GM12865 (cell line): ENCODE results near the gene CCDC40.
"Not testable (repeated sequence)": the region's sequence is repeated elsewhere in the genome, so short reads cannot be mapped to it uniquely, and the experiment has no call there.

Experiments used
- DNase-seq: peaks from one replicate; pipeline ENCODE4 v3.0.0; 2010; ENCODE audit warnings: low read depth
- H3K4me3 ChIP-seq: 2 replicates; pipeline ENCODE4 v1.5.1; 2011; ENCODE audit warnings: mild to moderate bottlenecking, low read depth, low read length, control low read depth
- TF ChIP-seq, protein P1 (sequence below): IDR thresholded peaks from 2 replicates; pipeline ENCODE4 v1.5.1; 2011; ENCODE audit warnings: low read length, control low read depth, low read depth, inconsistent platforms; ENCODE audit not compliant: insufficient read depth; ENCODE audit errors: missing control alignments

CCDC40 gene

DNA sequence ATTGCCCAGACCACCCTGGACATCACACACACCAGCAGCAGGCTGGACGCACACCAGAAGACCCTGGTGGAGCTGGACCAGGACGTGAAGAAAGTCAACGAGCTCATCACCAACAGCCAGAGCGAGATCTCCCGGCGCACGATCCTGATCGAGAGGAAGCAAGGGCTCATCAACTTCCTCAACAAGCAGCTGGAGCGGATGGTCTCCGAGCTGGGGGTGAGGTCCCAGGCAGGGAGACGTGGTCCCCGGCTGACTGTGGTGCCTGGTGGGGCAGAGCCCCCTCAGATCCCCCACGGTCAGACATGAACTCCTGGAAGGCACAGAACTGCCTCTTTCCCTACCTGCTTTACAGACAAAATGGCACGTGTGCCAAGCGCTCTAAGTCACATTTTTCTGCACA lies 48.3 kb downstream of the CCDC40 start:
- H3K4me3 ChIP-seq = no peak overlapping the region
- no peak for DNase-seq
- TF ChIP-seq, protein P1, sequence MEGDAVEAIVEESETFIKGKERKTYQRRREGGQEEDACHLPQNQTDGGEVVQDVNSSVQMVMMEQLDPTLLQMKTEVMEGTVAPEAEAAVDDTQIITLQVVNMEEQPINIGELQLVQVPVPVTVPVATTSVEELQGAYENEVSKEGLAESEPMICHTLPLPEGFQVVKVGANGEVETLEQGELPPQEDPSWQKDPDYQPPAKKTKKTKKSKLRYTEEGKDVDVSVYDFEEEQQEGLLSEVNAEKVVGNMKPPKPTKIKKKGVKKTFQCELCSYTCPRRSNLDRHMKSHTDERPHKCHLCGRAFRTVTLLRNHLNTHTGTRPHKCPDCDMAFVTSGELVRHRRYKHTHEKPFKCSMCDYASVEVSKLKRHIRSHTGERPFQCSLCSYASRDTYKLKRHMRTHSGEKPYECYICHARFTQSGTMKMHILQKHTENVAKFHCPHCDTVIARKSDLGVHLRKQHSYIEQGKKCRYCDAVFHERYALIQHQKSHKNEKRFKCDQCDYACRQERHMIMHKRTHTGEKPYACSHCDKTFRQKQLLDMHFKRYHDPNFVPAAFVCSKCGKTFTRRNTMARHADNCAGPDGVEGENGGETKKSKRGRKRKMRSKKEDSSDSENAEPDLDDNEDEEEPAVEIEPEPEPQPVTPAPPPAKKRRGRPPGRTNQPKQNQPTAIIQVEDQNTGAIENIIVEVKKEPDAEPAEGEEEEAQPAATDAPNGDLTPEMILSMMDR = no peak

- TF ChIP-seq, protein P1 = no peak
- H3K4me3 ChIP-seq = no peak overlapping the region
- no peak for DNase-seq
Observed at GRCh38 chr17:80086081-80086480, 49.6 kb downstream of the CCDC40 start.

DNA sequence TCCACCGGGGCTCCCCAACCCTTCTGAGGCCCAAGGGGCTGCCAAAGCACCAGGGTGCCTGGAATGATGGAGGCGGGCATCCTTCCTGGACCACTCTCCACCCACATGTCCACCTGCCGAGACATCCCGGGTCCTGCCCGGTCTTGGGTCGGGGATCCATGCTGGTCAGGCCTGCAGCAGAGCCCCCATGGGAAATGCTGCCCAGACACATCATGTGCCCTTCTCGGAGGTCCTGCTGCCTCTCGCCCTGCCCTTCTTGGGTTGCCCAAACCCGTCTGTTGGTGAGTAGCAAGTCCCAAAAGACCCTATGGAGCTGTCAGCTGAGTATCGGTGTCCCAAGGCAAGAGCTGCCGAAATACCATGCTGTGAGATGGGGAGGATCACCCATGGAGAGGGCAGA lies 50.2 kb downstream of the CCDC40 start:
- no peak overlapping the region for H3K4me3 ChIP-seq
- TF ChIP-seq, protein P1 = no peak

DNA sequence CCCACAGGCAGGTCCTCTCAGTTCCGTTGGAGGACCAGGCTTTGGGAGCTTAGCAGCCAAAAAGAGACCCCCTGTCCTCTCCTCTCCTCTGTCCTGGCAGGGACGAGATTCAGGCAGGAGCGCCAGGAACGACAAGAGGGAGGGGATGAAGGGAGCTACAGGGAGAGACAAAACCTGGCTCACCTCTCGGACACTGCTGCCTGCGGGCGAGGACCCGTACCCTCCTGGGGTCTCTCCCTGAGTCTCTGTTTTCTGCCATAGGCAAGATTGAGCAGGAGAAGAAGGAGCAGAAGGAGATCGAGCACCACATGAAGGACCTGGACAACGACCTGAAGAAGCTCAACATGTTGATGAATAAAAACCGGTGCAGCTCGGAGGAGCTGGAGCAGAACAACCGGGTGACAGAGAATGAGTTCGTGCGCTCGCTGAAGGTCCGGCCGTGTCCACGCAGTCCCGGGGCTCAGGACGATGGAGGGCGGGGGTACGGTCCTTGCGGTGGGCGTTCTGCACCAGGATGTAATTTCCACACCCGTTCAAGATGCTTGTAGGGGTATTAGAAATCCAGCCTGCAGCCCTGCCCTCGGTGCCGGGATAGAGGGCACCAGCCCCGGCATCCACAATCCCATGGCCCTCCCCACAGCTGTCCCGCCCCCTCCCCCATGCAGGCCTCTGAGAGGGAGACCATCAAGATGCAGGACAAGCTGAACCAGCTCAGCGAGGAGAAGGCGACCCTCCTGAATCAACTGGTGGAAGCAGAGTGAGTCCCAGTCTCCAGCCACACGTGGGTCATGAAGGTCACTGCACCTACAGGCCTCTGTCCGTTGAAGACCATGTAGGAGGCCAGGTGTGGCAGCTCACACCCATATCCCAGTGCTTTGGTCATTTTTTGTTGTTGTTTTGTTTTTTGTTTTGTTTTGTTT lies 51.2 kb downstream of the CCDC40 start:
- DNase-seq = no peak
- TF ChIP-seq, protein P1 = no peak
- H3K4me3 ChIP-seq = no peak overlapping the region

More for the DNA sequence above, 50.2 kb downstream of the CCDC40 start:
- DNase-seq = no peak

DNA sequence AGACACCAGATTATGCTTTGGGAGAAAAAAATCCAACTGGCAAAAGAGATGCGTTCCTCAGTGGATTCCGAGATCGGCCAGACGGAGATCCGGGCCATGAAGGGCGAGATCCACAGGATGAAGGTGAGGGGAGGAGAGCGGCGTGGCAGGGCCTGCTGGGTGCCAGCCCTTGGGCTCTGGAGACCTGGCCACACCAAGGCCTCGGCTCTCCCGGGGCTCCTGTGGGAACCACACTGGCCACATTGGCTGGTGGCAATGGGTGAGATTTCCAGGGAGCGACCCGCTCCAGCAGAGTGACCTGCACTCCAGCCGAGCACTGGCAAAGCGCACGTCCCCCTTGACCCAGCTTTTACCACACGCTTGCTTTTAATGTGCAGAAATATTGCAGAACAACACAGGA lies 53.3 kb downstream of the CCDC40 start:
- H3K4me3 ChIP-seq = no peak overlapping the region
- TF ChIP-seq, protein P1 = no peak
- no peak for DNase-seq

GRCh38 chr17:80090164-80090563 lies 53.7 kb downstream of the CCDC40 start:
- H3K4me3 ChIP-seq, DNase-seq: not testable (repeated sequence)

GRCh38 chr17:80091376-80091775 lies 54.9 kb downstream of the CCDC40 start:
- H3K4me3 ChIP-seq = no peak overlapping the region
- TF ChIP-seq, protein P1 = no peak
- DNase-seq = no peak
